ENCODE results near the gene ADCY10. TPM values are rescaled to one million over a fixed set of nuclear protein-coding genes. Genes with fewer than 3 reads are reported as not detected.
"Not testable (repeated sequence)": the region's sequence is repeated elsewhere in the genome, so short reads cannot be mapped to it uniquely, and the experiment has no call there.

Gene ADCY10
- polyA plus RNA-seq, 1 donor from 2014 or later, result 0.49 TPM

GRCh38 chr1:167882376-167882775 is 31.6 kb downstream of the ADCY10 start:
- H3K4me1 Mint-ChIP-seq, result no peaks in the 10 kb centered on the region
- no peaks in the 10 kb centered on the region for H3K9me3 Mint-ChIP-seq
- no peaks in the 10 kb centered on the region for H3K27me3 Mint-ChIP-seq
- H3K4me3 Mint-ChIP-seq, result no peak overlapping the region
- no peak overlapping the region for H3K27ac Mint-ChIP-seq
- H3K36me3 Mint-ChIP-seq, result peaks cover 3% of the 10 kb centered on the region

GRCh38 chr1:167881786-167882185 is 32.1 kb downstream of the ADCY10 start:
- peaks cover 3% of the 10 kb centered on the region for H3K36me3 Mint-ChIP-seq
- H3K27ac Mint-ChIP-seq, result no peak overlapping the region
- no peak overlapping the region for H3K4me3 Mint-ChIP-seq
- no peaks in the 10 kb centered on the region for H3K4me1 Mint-ChIP-seq
- H3K27me3 Mint-ChIP-seq, result no peaks in the 10 kb centered on the region
- no peaks in the 10 kb centered on the region for H3K9me3 Mint-ChIP-seq

- no peak overlapping the region for H3K27ac Mint-ChIP-seq
- H3K9me3 Mint-ChIP-seq, result no peaks in the 10 kb centered on the region
- no peak overlapping the region for H3K4me3 Mint-ChIP-seq
- no peaks in the 10 kb centered on the region for H3K27me3 Mint-ChIP-seq
- H3K36me3 Mint-ChIP-seq, result peaks cover 1% of the 10 kb centered on the region
- no peaks in the 10 kb centered on the region for H3K4me1 Mint-ChIP-seq
These were observed 32.9 kb downstream of the ADCY10 start for GRCh38 chr1:167881069-167881468.

GRCh38 chr1:167880580-167881021 is 33.3 kb downstream of the ADCY10 start:
- no peak overlapping the region for H3K27ac Mint-ChIP-seq

GRCh38 chr1:167879508-167879907 is 34.4 kb downstream of the ADCY10 start:
- no peaks in the 10 kb centered on the region for H3K27me3 Mint-ChIP-seq
- H3K27ac Mint-ChIP-seq, result no peak overlapping the region
- no peaks in the 10 kb centered on the region for H3K4me1 Mint-ChIP-seq
- peaks cover 1% of the 10 kb centered on the region for H3K36me3 Mint-ChIP-seq
- no peak overlapping the region for H3K4me3 Mint-ChIP-seq
- no peaks in the 10 kb centered on the region for H3K9me3 Mint-ChIP-seq

More at GRCh38 chr1:167880580-167881021, 33.3 kb downstream of the ADCY10 start:
- Mint-ChIP-seq H3K27me3 (no peaks in the 10 kb centered on the region), H3K36me3 (peaks cover 1% of the 10 kb centered on the region), H3K9me3 (no peaks in the 10 kb centered on the region), H3K4me3 (no peak overlapping the region), H3K4me1 (no peaks in the 10 kb centered on the region)

GRCh38 chr1:167878372-167879160 is 35.4 kb downstream of the ADCY10 start:
- H3K36me3 Mint-ChIP-seq, result peaks cover 1% of the 10 kb centered on the region
- no peaks in the 10 kb centered on the region for H3K27me3 Mint-ChIP-seq

GRCh38 chr1:167876597-167877175 is 37.2 kb downstream of the ADCY10 start:
- H3K4me3 Mint-ChIP-seq, result no peak overlapping the region
- H3K9me3 Mint-ChIP-seq, result no peaks in the 10 kb centered on the region
- no peak overlapping the region for H3K27ac Mint-ChIP-seq

More at GRCh38 chr1:167878372-167879160, 35.4 kb downstream of the ADCY10 start:
- Mint-ChIP-seq H3K9me3 (no peaks in the 10 kb centered on the region), H3K27ac (no peak overlapping the region), H3K4me3 (no peak overlapping the region), H3K4me1 (no peaks in the 10 kb centered on the region)

GRCh38 chr1:167871331-167871730 is 42.6 kb downstream of the ADCY10 start:
- no peaks in the 10 kb centered on the region for H3K4me1 Mint-ChIP-seq
- H3K27me3 Mint-ChIP-seq, result no peaks in the 10 kb centered on the region
- H3K4me3 Mint-ChIP-seq, result no peak overlapping the region
- peaks cover 1% of the 10 kb centered on the region for H3K36me3 Mint-ChIP-seq
- H3K27ac Mint-ChIP-seq, result no peak overlapping the region
- H3K9me3 Mint-ChIP-seq, result no peaks in the 10 kb centered on the region

More at GRCh38 chr1:167876597-167877175, 37.2 kb downstream of the ADCY10 start:
- peaks cover 3% of the 10 kb centered on the region for H3K36me3 Mint-ChIP-seq
- H3K4me1 Mint-ChIP-seq, result no peaks in the 10 kb centered on the region
- H3K27me3 Mint-ChIP-seq, result no peaks in the 10 kb centered on the region

GRCh38 chr1:167869157-167870001 is 44.6 kb downstream of the ADCY10 start:
- H3K4me3 Mint-ChIP-seq, H3K4me1 Mint-ChIP-seq, H3K27ac Mint-ChIP-seq, H3K36me3 Mint-ChIP-seq, H3K9me3 Mint-ChIP-seq, H3K27me3 Mint-ChIP-seq: not testable (repeated sequence)

GRCh38 chr1:167866739-167867414 is 47.1 kb downstream of the ADCY10 start:
- not testable (repeated sequence) for H3K4me1 Mint-ChIP-seq, H3K36me3 Mint-ChIP-seq, H3K27me3 Mint-ChIP-seq, H3K9me3 Mint-ChIP-seq, H3K27ac Mint-ChIP-seq
- peak overlapping the region in 1 of 4 donors; percentile 47 for H3K4me3 Mint-ChIP-seq

GRCh38 chr1:167866326-167866725 is 47.6 kb downstream of the ADCY10 start:
- not testable (repeated sequence) for H3K27ac Mint-ChIP-seq, H3K4me1 Mint-ChIP-seq, H3K4me3 Mint-ChIP-seq, H3K36me3 Mint-ChIP-seq, H3K9me3 Mint-ChIP-seq, H3K27me3 Mint-ChIP-seq

- H3K27me3 Mint-ChIP-seq, H3K36me3 Mint-ChIP-seq, H3K4me3 Mint-ChIP-seq, H3K27ac Mint-ChIP-seq, H3K9me3 Mint-ChIP-seq, H3K4me1 Mint-ChIP-seq: not testable (repeated sequence)
These were observed 48.1 kb downstream of the ADCY10 start for GRCh38 chr1:167865804-167866308.

GRCh38 chr1:167865193-167865592 is 48.7 kb downstream of the ADCY10 start:
- not testable (repeated sequence) for H3K9me3 Mint-ChIP-seq, H3K4me3 Mint-ChIP-seq, H3K27me3 Mint-ChIP-seq, H3K4me1 Mint-ChIP-seq, H3K27ac Mint-ChIP-seq, H3K36me3 Mint-ChIP-seq

GRCh38 chr1:167864392-167865032 is 49.4 kb downstream of the ADCY10 start:
- Mint-ChIP-seq H3K36me3 (no peaks in the 10 kb centered on the region), H3K27ac (no peak overlapping the region)

More at GRCh38 chr1:167864392-167865032, 49.4 kb downstream of the ADCY10 start:
- Mint-ChIP-seq H3K4me3 (no peak overlapping the region), H3K27me3 (no peaks in the 10 kb centered on the region), H3K4me1 (no peaks in the 10 kb centered on the region), H3K9me3 (no peaks in the 10 kb centered on the region)
